Measurements from ENCODE around the gene OR51A2. TPM values are rescaled to one million over a fixed set of nuclear protein-coding genes. Genes with fewer than 3 reads are reported as not detected.

Gene OR51A2
- total RNA-seq, 1 donor from 2014 or later = not detected

DNA sequence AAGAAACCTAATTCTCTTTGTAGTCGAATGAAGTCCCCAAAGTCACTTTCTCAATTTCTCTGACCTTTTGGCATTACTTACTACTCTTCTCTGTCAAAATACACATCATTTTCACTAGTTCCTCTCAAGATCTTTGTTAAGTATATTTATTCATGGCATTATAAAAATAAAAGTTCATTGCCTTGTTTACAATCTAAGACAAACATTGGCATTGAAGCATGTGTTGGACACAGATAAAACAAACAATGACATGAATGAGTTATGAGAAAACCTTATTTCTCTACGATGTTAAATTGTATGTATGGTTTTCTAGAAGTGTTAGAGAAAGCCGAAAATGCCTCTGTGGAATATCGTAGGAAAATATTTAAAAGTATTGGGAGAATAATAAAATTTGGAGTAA is 22.8 kb downstream of the OR51A2 start:
- Mint-ChIP-seq H3K4me1 (ENCODE audit: low read depth) (no peaks in the 10 kb centered on the region), H3K9me3 (no peaks in the 10 kb centered on the region), H3K4me3 (no peak overlapping the region), H3K27ac (no peak overlapping the region), H3K36me3 (ENCODE audit: low read depth) (no peaks in the 10 kb centered on the region), H3K27me3 (ENCODE audit: insufficient read depth) (no peaks in the 10 kb centered on the region)
- intact Hi-C loops (cut with micrococcal nuclease) = no loop called here
- no peak for DNase-seq (ENCODE audit: low spot score)

DNA sequence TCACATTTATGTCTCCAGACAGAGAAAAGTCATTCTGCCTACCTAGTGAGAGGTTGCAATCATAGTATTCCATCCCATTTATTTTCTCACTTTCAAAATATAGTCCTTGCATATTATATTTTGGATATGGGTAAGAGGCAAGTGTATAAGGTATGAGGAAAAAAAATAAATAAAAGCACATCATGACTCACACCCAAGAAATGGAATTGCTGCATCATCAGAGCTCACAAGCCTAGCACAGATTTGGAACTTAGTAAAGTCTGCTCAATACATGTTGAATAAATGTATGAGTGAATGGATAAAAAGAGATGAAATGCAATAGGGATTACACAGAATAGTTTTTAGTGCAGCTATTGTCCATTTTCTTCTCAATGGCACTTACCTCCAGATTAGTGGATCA is 28.9 kb downstream of the OR51A2 start:
- intact Hi-C loops (cut with micrococcal nuclease) = no loop called here
- Mint-ChIP-seq H3K27ac (no peak overlapping the region), H3K27me3 (ENCODE audit: insufficient read depth) (no peaks in the 10 kb centered on the region), H3K9me3 (no peaks in the 10 kb centered on the region), H3K4me3 (no peak overlapping the region), H3K36me3 (ENCODE audit: low read depth) (no peaks in the 10 kb centered on the region), H3K4me1 (ENCODE audit: low read depth) (no peaks in the 10 kb centered on the region)
- DNase-seq (ENCODE audit: low spot score) = no peak

DNA sequence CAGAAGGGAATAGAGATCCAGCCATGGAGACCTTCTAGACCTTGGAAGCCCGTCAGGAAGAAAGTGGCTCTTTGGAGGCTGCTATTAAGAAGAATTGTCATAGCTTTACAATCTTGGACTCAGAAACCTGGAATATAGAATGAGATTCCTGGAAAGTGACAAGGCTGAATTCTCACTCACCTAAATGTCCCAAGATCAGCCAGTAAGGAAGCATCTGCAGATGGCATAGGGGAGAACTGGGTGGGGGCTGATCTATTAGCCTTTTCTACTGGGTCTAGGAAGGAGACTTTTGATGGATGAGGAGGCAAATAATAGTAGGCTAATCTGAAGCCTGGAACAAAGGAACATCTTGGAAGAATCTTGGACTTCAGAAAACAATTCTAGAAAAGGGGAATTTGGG is 31.3 kb downstream of the OR51A2 start, which contains the start of gene OR51G1:
TSS of gene OR51G1 (minus strand) at position 101 of the 400 bp plus-strand sequence. CDS start at position 101, 0 bp downstream.
- Mint-ChIP-seq H3K4me1 (ENCODE audit: low read depth) (no peaks in the 10 kb centered on the region), H3K36me3 (ENCODE audit: low read depth) (no peaks in the 10 kb centered on the region), H3K27ac (no peak within 1 kb of the TSS), H3K4me3 (no peak within 1 kb of the TSS), H3K27me3 (ENCODE audit: insufficient read depth) (no peaks in the 10 kb centered on the region), H3K9me3 (no peaks in the 10 kb centered on the region)
- intact Hi-C loops (cut with micrococcal nuclease) = no loop called here
- DNase-seq (ENCODE audit: low spot score) = no peak

DNA sequence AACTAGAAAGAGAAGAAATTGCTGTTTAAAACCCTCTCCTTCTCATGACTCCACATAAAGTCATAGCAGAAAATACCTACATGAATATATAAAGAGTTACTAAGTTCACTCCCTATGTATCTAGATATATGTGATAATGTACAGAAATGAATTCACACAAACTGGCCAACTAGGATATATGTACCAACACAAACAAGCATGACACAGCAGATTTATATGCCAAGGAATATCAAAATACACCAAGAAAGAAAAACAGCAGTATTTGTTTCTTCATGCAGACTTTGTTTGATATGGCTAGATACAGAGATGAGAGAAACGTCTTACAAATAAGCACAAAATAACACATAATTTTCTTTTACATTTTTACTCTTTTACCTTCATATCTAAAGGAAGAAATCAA is 33.2 kb downstream of the OR51A2 start:
- H3K36me3 Mint-ChIP-seq (ENCODE audit: low read depth) = no peaks in the 10 kb centered on the region
- H3K9me3 Mint-ChIP-seq = no peaks in the 10 kb centered on the region
- H3K27me3 Mint-ChIP-seq (ENCODE audit: insufficient read depth) = no peaks in the 10 kb centered on the region
- H3K4me3 Mint-ChIP-seq = no peak overlapping the region
- no peaks in the 10 kb centered on the region for H3K4me1 Mint-ChIP-seq (ENCODE audit: low read depth)
- H3K27ac Mint-ChIP-seq = no peak overlapping the region
- intact Hi-C loops (cut with micrococcal nuclease) = no loop called here
- DNase-seq (ENCODE audit: low spot score) = no peak

DNA sequence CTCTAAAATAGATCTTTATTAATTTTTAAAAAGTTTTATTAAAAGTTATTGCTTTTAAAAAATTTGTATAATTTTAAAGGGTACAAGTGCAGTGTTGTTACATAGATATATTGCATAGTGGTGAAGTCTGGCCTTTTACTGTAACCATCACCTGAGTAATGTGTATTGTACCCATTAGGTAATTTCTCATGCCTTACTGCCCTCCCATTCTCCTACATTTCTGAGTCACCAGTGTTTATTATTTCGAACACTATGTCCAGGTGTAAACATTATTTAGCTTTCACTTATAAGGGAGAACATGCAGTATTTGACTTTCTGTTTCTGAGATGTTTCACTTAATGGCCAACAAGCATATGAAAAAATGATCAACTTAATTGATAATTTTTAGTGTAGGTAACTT is 33.7 kb downstream of the OR51A2 start:
- intact Hi-C loops (cut with micrococcal nuclease) = no loop called here
- H3K27me3 Mint-ChIP-seq (ENCODE audit: insufficient read depth) = no peaks in the 10 kb centered on the region
- H3K27ac Mint-ChIP-seq = no peak overlapping the region
- no peaks in the 10 kb centered on the region for H3K4me1 Mint-ChIP-seq (ENCODE audit: low read depth)
- DNase-seq (ENCODE audit: low spot score) = no peak
- H3K9me3 Mint-ChIP-seq = no peaks in the 10 kb centered on the region
- H3K4me3 Mint-ChIP-seq = no peak overlapping the region
- no peaks in the 10 kb centered on the region for H3K36me3 Mint-ChIP-seq (ENCODE audit: low read depth)

DNA sequence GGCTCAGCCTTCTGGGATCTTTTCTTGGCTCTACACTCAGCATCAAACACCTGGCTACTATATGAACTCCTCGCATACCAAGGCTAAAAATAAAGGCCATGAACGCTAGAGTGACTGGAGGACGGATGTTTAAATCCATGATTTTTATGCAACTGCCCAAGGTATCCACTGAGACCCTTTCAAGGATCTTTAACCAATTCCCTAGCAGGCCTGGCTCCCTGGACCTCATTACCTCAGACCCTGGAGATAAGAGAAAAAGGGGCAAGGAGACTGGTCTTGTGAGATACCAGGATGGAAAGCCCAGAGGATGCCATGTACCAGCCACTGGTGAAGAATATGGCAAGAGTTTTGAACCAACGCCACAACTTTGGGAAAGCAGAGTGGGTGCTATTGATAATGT is 36.3 kb downstream of the OR51A2 start, which contains the start of gene OR51G2:
TSS of gene OR51G2 (minus strand) at position 101 of the 400 bp plus-strand sequence. CDS start 3,687 bp downstream, outside the sequence.
- intact Hi-C loops (cut with micrococcal nuclease) = no loop called here
- Mint-ChIP-seq H3K4me1 (ENCODE audit: low read depth) (no peaks in the 10 kb centered on the region), H3K27me3 (ENCODE audit: insufficient read depth) (no peaks in the 10 kb centered on the region), H3K9me3 (no peaks in the 10 kb centered on the region), H3K36me3 (ENCODE audit: low read depth) (no peaks in the 10 kb centered on the region), H3K27ac (no peak within 1 kb of the TSS), H3K4me3 (no peak within 1 kb of the TSS)
- no peak for DNase-seq (ENCODE audit: low spot score)

DNA sequence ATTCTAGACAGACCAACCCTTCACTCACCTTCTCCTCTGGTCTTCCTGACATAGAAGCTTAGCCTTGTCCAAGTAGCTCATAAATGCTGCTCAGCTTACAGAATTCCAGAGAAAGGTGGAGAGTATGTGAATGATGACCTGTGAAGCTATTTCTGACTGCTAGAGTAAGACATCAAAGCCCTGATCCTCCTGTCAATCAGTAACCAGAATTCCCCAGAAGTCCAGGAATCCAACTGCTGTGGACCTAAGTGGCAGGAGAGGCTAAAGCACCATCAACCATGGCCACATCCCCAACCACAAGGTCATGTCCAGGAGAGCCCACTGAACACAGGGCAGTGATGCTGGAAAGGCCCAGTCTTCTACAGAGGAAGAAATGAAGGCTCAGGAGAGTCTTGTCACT is 38.9 kb downstream of the OR51A2 start:
- Mint-ChIP-seq H3K4me1 (ENCODE audit: low read depth) (no peaks in the 10 kb centered on the region), H3K27me3 (ENCODE audit: insufficient read depth) (no peaks in the 10 kb centered on the region), H3K36me3 (ENCODE audit: low read depth) (no peaks in the 10 kb centered on the region), H3K27ac (no peak overlapping the region), H3K9me3 (no peaks in the 10 kb centered on the region), H3K4me3 (no peak overlapping the region)
- no peak for DNase-seq (ENCODE audit: low spot score)
- intact Hi-C loops (cut with micrococcal nuclease) = no loop called here

Other genes with a start within 250 kb of the OR51A2 start
- gene OR51F1, start 185.8 kb downstream of the OR51A2 start, total RNA-seq = not detected in 2 replicates
- gene OR52R1, start 151.3 kb downstream of the OR51A2 start, total RNA-seq = not detected in 2 replicates
- not detected in 2 replicates for gene OR51F2, start 134.4 kb downstream of the OR51A2 start, total RNA-seq
- not detected in 2 replicates for gene OR51S1, start 106.5 kb downstream of the OR51A2 start, total RNA-seq
- not detected in 2 replicates for gene OR51T1, start 73.8 kb downstream of the OR51A2 start, total RNA-seq
- not detected in 2 replicates for gene OR51A7, start 51.9 kb downstream of the OR51A2 start, total RNA-seq
- not detected in 2 replicates for gene OR51G2, start 36.4 kb downstream of the OR51A2 start, total RNA-seq
- not detected in 2 replicates for gene OR51G1, start 31.4 kb downstream of the OR51A2 start, total RNA-seq
- not detected in 2 replicates for gene OR51A4, start 8.1 kb downstream of the OR51A2 start, total RNA-seq
- gene OR51L1, start 39.1 kb upstream of the OR51A2 start, total RNA-seq = not detected in 2 replicates
- not detected in 2 replicates for gene OR52J3, start 90.8 kb upstream of the OR51A2 start, total RNA-seq
- gene OR52E2, start 103.9 kb upstream of the OR51A2 start, total RNA-seq = not detected in 2 replicates
- gene OR52E1, start 113.9 kb upstream of the OR51A2 start, total RNA-seq = not detected in 2 replicates
- gene OR52A5, start 182.6 kb upstream of the OR51A2 start, total RNA-seq = not detected in 2 replicates
- not detected in 2 replicates for gene OR52A1, start 199.0 kb upstream of the OR51A2 start, total RNA-seq
- not detected in 2 replicates for gene OR51V1, start 245.0 kb upstream of the OR51A2 start, total RNA-seq

Data from activated T-helper 1 cell treated with anti-CD3 and anti-CD28 coated beads, Interleukin-12 subunit alpha, Interleukin-12 subunit beta, Interleukin-2, Interleukin-4 antibody, amounts not matched to agents 30 ng/mL and 10 ng/mL and 1 ng/mL, durations not matched to agents 14 hours and 24 hours and 36 hours (primary cell).